IPS DF 4.7 (cell line): ENCODE data around the gene MSRB3.
"Not testable (repeated sequence)": the region's sequence is repeated elsewhere in the genome, so short reads cannot be mapped to it uniquely, and the experiment has no call there.

ENCODE experiments used
- DNase-seq: peaks from one replicate; pipeline ENCODE4 v3.0.0-alpha.2; 2013; ENCODE audit warnings: low spot score; ENCODE audit errors: extremely low read depth

The MSRB3 gene

GRCh38 chr12:65454115-65454787 lies 175.8 kb downstream of the MSRB3 start:
- DNase-seq = no peak

GRCh38 chr12:65457341-65457740 lies 178.9 kb downstream of the MSRB3 start:
- not testable (repeated sequence) for DNase-seq

GRCh38 chr12:65458718-65459117 lies 180.2 kb downstream of the MSRB3 start:
- DNase-seq = no peak

- no peak for DNase-seq
These were observed 181.1 kb downstream of the MSRB3 start for GRCh38 chr12:65459545-65459944.

GRCh38 chr12:65460063-65460462 lies 181.6 kb downstream of the MSRB3 start:
- DNase-seq = no peak

- DNase-seq = no peak
These were observed 182.5 kb downstream of the MSRB3 start for GRCh38 chr12:65461017-65461416.

GRCh38 chr12:65462484-65462883 lies 184.0 kb downstream of the MSRB3 start:
- no peak for DNase-seq

GRCh38 chr12:65463082-65463481 lies 184.6 kb downstream of the MSRB3 start:
- DNase-seq = no peak

GRCh38 chr12:65463611-65464010 lies 185.1 kb downstream of the MSRB3 start:
- no peak for DNase-seq

- no peak for DNase-seq
These were observed 186.4 kb downstream of the MSRB3 start for GRCh38 chr12:65464930-65465329.

GRCh38 chr12:65465766-65466547 lies 187.5 kb downstream of the MSRB3 start:
- DNase-seq = no peak

GRCh38 chr12:65466911-65467310 lies 188.4 kb downstream of the MSRB3 start:
- DNase-seq = no peak

- DNase-seq = no peak
These were observed 191.8 kb downstream of the MSRB3 start for GRCh38 chr12:65470256-65470655.

GRCh38 chr12:65472079-65472478 lies 193.6 kb downstream of the MSRB3 start:
- no peak for DNase-seq

GRCh38 chr12:65474831-65475230 lies 196.3 kb downstream of the MSRB3 start:
- no peak for DNase-seq

- no peak for DNase-seq
These were observed 199.2 kb downstream of the MSRB3 start for GRCh38 chr12:65477721-65478120.

- DNase-seq = not testable (repeated sequence)
These were observed 205.5 kb downstream of the MSRB3 start for GRCh38 chr12:65483891-65484516.

- no peak for DNase-seq
These were observed 209.7 kb downstream of the MSRB3 start for GRCh38 chr12:65488197-65488596.

- DNase-seq = no peak
These were observed 211.8 kb downstream of the MSRB3 start for GRCh38 chr12:65490250-65490649.

- no peak for DNase-seq
These were observed 214.8 kb downstream of the MSRB3 start for GRCh38 chr12:65492998-65493912.

GRCh38 chr12:65493913-65494245 lies 215.4 kb downstream of the MSRB3 start:
- no peak for DNase-seq
